Caco-2 (cell line): ENCODE results near the gene FAM184A. TPM values are rescaled to one million over a fixed set of nuclear protein-coding genes. Genes with fewer than 3 reads are reported as not detected.

ENCODE experiments used
- BruUV-seq: library from RNA; stranded (reverse); fragments of 400-500 nt; replicated peaks from 2 replicates; lab custom pipeline; 2021; lab: Mats Ljungman, UMichigan
- CTCF ChIA-PET: fragments of 300-600 bp; sonication (Branson Sonifier 250); formaldehyde crosslinking; loops from one replicate; lab custom pipeline; 2022; ENCODE audit warnings: antibody characterized with exemption; lab: Charles Lee
- POLR2A ChIA-PET: fragments of 300-600 bp; sonication (Branson Sonifier 250); formaldehyde crosslinking; loops from one replicate; lab custom pipeline; 2022; ENCODE audit warnings: antibody characterized with exemption; lab: Charles Lee
- DNase-seq, 2 experiments: peaks; one replicate each; pipeline versions ENCODE4 v3.0.0 to v3.0.0-alpha.2; 2020 to 2022
- H3K27me3 ChIP-seq: replicated peaks from 2 replicates; pipeline ENCODE4 v1.6.0; 2011; ENCODE audit warnings: low read length; ENCODE audit not compliant: control insufficient read depth, insufficient read depth
- H3K36me3 ChIP-seq: 2 replicates; pipeline ENCODE4 v1.5.1; 2011; ENCODE audit warnings: low read length; ENCODE audit not compliant: control insufficient read depth, insufficient read depth
- H3K4me1 ChIP-seq: fragments of 250-450 bp; sonication (Bioruptor Pico); 2 replicates; pipeline ENCODE4 v1.5.1; 2020; ENCODE audit warnings: mild to moderate bottlenecking
- H3K4me3 ChIP-seq: 2 replicates; pipeline ENCODE4 v1.5.1; 2011; ENCODE audit warnings: low read depth, mild to moderate bottlenecking, control low read depth, low read length
- H3K9me3 ChIP-seq: fragments of 250-450 bp; sonication (Bioruptor Pico); 2 replicates; pipeline ENCODE4 v1.5.1; 2020; ENCODE audit warnings: mild to moderate bottlenecking, moderate library complexity
- H3K27ac Mint-ChIP-seq: one replicate; pipeline ENCODE4 v1.8.0; 2022; ENCODE audit warnings: mixed read lengths; ENCODE audit not compliant: unreplicated experiment
- H3K27me3 Mint-ChIP-seq: one replicate; pipeline ENCODE4 v1.8.0; 2022; ENCODE audit warnings: mixed read lengths; ENCODE audit not compliant: insufficient read depth, unreplicated experiment
- H3K36me3 Mint-ChIP-seq: one replicate; pipeline ENCODE4 v1.8.0; 2022; ENCODE audit warnings: mild to moderate bottlenecking, mixed read lengths; ENCODE audit not compliant: insufficient read depth, unreplicated experiment
- H3K4me1 Mint-ChIP-seq: one replicate; pipeline ENCODE4 v1.8.0; 2022; ENCODE audit warnings: low read depth, mixed read lengths; ENCODE audit not compliant: unreplicated experiment
- H3K4me3 Mint-ChIP-seq: one replicate; pipeline ENCODE4 v1.8.0; 2022; ENCODE audit warnings: mild to moderate bottlenecking, moderate library complexity, mixed read lengths; ENCODE audit not compliant: unreplicated experiment
- H3K9me3 Mint-ChIP-seq: one replicate; pipeline ENCODE4 v1.8.0; 2022; ENCODE audit warnings: mixed read lengths; ENCODE audit not compliant: unreplicated experiment
- intact Hi-C: fragments of 100-400 bp; cut with micrococcal nuclease; formaldehyde crosslinking; loops from one replicate; pipeline ENCODE4 v1.10.0; 2022; ENCODE audit not compliant: unreplicated experiment
- total RNA-seq: library from RNA; stranded (reverse); gene quantifications from 2 replicates; pipeline ENCODE4 v1.2.3, GENCODE V29; 2022
- TF ChIP-seq, protein P1 (sequence below), 2 experiments: fragments of 200-600 bp in 1 of 2; IDR thresholded peaks; 1 replicate in 1 of 2; 2 replicates in 1 of 2; pipeline versions ENCODE4 v1.5.1 to v1.8.0; 2011 to 2022; ENCODE audit warnings: antibody characterized with exemption in 1 of 2, control low read depth in 1 of 2, inconsistent platforms in 1 of 2, low read depth in 1 of 2, low read length in 1 of 2, mild to moderate bottlenecking in 1 of 2, moderate library complexity in 1 of 2; ENCODE audit not compliant: insufficient read depth in 1 of 2, severe bottlenecking in 1 of 2, unreplicated experiment in 1 of 2

Gene FAM184A
- total RNA-seq, 1 experiment from 2014 or later = 10.8 TPM

GRCh38 chr6:119109654-119110325, 31.3 kb upstream of the FAM184A start:
- ChIA-PET POLR2A (no interaction called here), CTCF (interaction anchor here (0.6 to 1.3 kb wide), 5 partner anchors 16 to 544 kb away, joined by 3 to 19 read pairs (median 6); no protein-coding TSS in a partner anchor)
- intact Hi-C loops = loop anchor here (1.0 to 5.0 kb wide), 5 partner anchors 30 to 309 kb away; partner anchors contain the start of gene ASF1A
- Mint-ChIP-seq H3K4me3 (no peak overlapping the region), H3K9me3 (no peaks in the 10 kb centered on the region), H3K27me3 (no peaks in the 10 kb centered on the region), H3K4me1 (no peaks in the 10 kb centered on the region), H3K27ac (no peak overlapping the region), H3K36me3 (no peaks in the 10 kb centered on the region)
- Histone ChIP-seq H3K27me3 (no peaks in the 10 kb centered on the region), H3K4me3 (no peak overlapping the region), H3K9me3 (no peaks in the 10 kb centered on the region), H3K36me3 (no peaks in the 10 kb centered on the region), H3K4me1 (no peaks in the 10 kb centered on the region)
- TF ChIP-seq, protein P1, sequence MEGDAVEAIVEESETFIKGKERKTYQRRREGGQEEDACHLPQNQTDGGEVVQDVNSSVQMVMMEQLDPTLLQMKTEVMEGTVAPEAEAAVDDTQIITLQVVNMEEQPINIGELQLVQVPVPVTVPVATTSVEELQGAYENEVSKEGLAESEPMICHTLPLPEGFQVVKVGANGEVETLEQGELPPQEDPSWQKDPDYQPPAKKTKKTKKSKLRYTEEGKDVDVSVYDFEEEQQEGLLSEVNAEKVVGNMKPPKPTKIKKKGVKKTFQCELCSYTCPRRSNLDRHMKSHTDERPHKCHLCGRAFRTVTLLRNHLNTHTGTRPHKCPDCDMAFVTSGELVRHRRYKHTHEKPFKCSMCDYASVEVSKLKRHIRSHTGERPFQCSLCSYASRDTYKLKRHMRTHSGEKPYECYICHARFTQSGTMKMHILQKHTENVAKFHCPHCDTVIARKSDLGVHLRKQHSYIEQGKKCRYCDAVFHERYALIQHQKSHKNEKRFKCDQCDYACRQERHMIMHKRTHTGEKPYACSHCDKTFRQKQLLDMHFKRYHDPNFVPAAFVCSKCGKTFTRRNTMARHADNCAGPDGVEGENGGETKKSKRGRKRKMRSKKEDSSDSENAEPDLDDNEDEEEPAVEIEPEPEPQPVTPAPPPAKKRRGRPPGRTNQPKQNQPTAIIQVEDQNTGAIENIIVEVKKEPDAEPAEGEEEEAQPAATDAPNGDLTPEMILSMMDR (IDR thresholded peaks at IDR 0.05; ENCODE audit: insufficient read depth in 1 of 2, low read depth in 1 of 2, low read length in 1 of 2, severe bottlenecking in 1 of 2, unreplicated experiment in 1 of 2) = no peak
- no TSS peak for BruUV-seq
- DNase-seq = no peak

DNA sequence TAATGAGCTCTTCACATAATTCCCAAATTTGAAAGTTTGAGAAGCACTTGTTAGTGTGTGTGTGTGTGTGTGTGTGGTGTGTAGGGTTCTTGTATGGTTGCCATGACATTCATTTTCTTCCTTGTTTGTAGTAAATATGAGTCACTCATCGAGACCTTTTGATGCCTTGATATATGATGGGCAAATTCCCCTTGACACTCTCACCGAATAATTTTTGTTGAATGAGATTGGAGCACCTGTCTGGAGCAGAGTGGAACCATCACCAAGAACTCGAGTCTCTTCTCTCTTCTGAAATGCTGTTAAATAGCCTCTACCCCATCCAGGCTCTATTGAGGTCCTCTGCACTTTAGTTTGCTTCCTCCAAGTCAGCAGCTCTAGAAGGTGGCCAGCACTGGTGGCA, 29.6 kb upstream of the FAM184A start:
- no peak overlapping the region for H3K4me3 ChIP-seq
- no peaks in the 10 kb centered on the region for H3K9me3 ChIP-seq
- H3K27ac Mint-ChIP-seq = no peak overlapping the region
- POLR2A ChIA-PET = no interaction called here
- no TSS peak for BruUV-seq
- CTCF ChIA-PET = interaction anchor here (1.0 kb wide), 1 partner anchor 140 kb away, joined by 4 read pairs; no protein-coding TSS in a partner anchor
- H3K36me3 Mint-ChIP-seq = no peaks in the 10 kb centered on the region
- no peaks in the 10 kb centered on the region for H3K9me3 Mint-ChIP-seq
- intact Hi-C loops = no loop called here
- no peak overlapping the region for H3K4me3 Mint-ChIP-seq
- H3K4me1 Mint-ChIP-seq = no peaks in the 10 kb centered on the region
- no peak for DNase-seq
- no peaks in the 10 kb centered on the region for H3K36me3 ChIP-seq
- H3K27me3 Mint-ChIP-seq = no peaks in the 10 kb centered on the region
- TF ChIP-seq, protein P1 (IDR thresholded peaks at IDR 0.05; ENCODE audit: insufficient read depth in 1 of 2, low read depth in 1 of 2, low read length in 1 of 2, severe bottlenecking in 1 of 2, unreplicated experiment in 1 of 2) = no peak
- H3K4me1 ChIP-seq = no peaks in the 10 kb centered on the region
- H3K27me3 ChIP-seq = no peaks in the 10 kb centered on the region

GRCh38 chr6:119105282-119105681, 26.8 kb upstream of the FAM184A start:
- Mint-ChIP-seq H3K4me3 (no peak overlapping the region), H3K9me3 (no peaks in the 10 kb centered on the region), H3K27me3 (no peaks in the 10 kb centered on the region), H3K36me3 (no peaks in the 10 kb centered on the region), H3K27ac (no peak overlapping the region), H3K4me1 (no peaks in the 10 kb centered on the region)
- BruUV-seq = no TSS peak
- Histone ChIP-seq H3K4me3 (no peak overlapping the region), H3K36me3 (no peaks in the 10 kb centered on the region), H3K4me1 (no peaks in the 10 kb centered on the region), H3K27me3 (no peaks in the 10 kb centered on the region), H3K9me3 (no peaks in the 10 kb centered on the region)
- POLR2A ChIA-PET = no interaction called here
- TF ChIP-seq, protein P1 (IDR thresholded peaks at IDR 0.05; ENCODE audit: insufficient read depth in 1 of 2, low read depth in 1 of 2, low read length in 1 of 2, severe bottlenecking in 1 of 2, unreplicated experiment in 1 of 2) = no peak
- CTCF ChIA-PET = no interaction called here
- no peak for DNase-seq
- intact Hi-C loops = no loop called here
